Activated CD4-positive, alpha-beta T cell treated with anti-CD3 and anti-CD28 coated beads, Interleukin-2, amount 50 U/mL, for 24 hours (primary cell): ENCODE measurements around the gene KCNJ10.

Experiments
- DNase-seq, 2 donors: peaks; one replicate each; pipeline ENCODE4 v3.0.0-alpha.2; 2020; ENCODE audit warnings: low read depth in 1 of 2, low spot score in 1 of 2

Gene KCNJ10

DNA sequence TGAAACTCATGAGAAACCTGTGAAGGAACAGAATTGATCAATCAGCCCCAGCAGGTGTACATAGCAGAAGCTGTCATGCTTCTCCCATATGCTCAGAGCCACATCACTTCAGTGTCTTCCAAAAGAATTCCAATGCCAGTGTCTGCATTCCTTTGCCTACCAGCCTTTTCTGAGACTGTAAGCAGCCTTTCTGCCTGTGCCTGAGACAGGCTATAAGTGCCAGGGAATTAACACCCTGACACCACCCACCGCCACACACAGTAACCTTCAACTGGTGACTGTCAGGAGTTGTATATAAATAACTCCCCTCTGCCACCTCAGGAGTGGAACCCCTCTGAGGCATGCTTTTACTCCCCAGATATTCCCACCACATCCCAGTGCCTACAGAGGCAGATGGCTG, 77.8 kb downstream of the KCNJ10 start:
- DNase-seq: no peak

GRCh38 chr1:159991513-159991912, 78.4 kb downstream of the KCNJ10 start:
- DNase-seq: no peak

DNA sequence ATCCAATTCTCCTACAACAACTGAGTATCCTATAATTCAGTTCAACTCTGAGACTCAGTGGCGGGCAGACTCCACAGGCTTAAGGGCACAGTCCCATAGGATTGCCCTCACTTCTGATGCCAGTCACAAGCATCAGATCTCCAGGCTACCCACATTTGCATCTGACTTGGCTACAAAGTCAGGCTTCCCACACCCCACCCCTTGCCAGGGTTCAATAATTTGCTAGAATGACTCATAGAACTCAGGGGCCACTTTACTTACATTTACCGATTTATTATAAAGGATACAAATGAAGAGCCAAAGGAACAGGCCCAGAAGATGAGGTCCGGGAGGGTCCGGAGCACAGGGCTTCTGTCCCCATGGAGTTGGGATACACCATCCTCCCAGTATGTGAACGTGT, 80.0 kb downstream of the KCNJ10 start:
- DNase-seq: no peak

GRCh38 chr1:159989581-159989980, 80.4 kb downstream of the KCNJ10 start:
- DNase-seq: no peak

DNA sequence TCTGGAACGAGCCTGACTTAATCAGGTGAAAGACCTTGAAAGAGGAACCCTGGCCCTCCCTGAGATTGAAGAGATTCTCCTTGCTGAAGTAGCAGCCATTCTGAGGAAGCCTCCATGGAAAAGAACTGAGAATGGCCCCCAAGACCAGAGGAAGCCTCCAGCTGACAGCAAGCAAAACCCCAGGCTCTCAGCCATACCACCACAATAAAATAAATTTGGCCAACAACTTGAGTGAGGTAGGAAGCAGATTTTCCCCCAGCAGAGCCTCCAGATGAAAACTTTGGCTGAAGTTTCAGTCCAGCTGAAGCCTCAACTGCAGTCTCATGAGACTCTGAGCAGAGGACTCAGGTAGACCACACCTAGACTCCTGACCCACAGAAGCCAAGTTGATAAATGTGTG, 82.0 kb downstream of the KCNJ10 start:
- no peak for DNase-seq

GRCh38 chr1:159987186-159987585, 82.8 kb downstream of the KCNJ10 start:
- no peak for DNase-seq

DNA sequence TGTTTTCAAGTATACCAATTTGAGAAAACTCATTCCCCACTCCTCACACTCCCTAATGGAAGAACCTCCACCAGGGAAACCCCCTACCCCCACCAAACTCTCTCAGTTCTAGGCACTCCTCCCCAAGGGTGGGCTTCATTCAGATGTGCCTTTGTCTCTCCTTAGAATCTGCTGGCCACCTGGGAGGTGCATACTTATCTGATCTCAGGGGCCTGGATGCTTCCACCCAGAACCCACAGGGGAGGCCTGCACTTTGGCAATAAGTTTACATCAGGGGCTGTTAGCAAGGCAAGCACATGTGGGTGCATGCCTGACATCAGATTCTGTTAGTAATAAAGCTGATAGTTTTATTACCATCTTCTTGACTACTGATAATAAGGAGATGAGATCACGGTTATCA, 83.4 kb downstream of the KCNJ10 start:
- DNase-seq: no peak

GRCh38 chr1:159986093-159986492, 83.9 kb downstream of the KCNJ10 start:
- no peak for DNase-seq

GRCh38 chr1:159985473-159985872, 84.5 kb downstream of the KCNJ10 start:
- no peak for DNase-seq

- no peak for DNase-seq
Observed at GRCh38 chr1:159983681-159984080, 86.3 kb downstream of the KCNJ10 start.

DNA sequence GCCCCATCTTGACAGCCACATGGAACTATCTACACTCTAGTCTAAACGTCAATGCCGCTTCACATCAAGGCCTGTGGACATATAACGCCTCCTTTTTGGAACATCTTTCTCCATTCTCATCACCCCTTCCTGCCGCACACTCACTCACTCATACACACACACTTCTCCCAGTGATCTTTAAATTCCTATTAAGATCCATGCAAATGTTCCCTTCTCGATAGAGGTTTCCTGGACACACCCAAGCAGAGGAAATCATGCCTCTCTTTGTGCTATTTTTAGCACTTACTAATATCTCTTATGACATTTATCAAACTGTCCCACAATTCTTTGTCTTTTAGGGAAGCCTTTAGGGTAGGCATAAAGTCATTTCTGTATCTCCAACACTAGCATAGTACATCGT, 87.7 kb downstream of the KCNJ10 start:
- DNase-seq: no peak

DNA sequence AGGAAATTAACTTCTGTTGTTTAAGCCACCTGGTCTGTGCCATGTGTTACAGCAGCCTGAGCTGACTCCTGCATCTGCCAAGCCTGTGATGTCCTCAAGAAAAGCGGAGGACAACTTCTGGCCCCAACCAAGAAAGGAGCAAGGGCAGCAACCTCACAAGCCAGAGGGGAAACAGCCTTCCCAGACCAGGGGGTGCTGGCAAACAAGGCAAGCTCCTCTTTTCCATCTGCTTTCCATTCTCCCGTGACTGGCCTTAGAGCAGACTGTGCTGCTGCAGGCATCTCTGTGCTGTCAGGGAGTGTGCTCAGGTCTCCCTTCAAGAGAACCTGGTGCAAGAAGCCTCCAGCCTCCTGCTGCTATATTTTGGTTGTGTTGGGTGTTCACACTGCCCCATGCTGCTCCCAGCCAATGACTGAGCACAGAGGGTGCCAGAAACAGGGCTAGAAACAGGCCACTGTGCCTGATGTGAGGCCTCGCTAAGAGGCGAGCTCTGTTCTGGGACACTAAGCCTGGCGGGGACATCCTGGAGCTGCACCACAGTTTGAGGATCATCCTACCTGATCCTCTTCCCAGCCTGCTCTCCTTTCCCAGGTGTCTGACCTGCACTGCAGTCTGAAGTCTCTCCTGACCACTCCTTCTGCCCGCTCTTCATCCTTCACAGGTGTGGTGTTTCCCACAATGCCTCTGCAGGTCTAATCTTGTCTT, 88.5 kb downstream of the KCNJ10 start:
- DNase-seq: no peak

GRCh38 chr1:159980786-159981185, 89.2 kb downstream of the KCNJ10 start:
- DNase-seq: no peak

DNA sequence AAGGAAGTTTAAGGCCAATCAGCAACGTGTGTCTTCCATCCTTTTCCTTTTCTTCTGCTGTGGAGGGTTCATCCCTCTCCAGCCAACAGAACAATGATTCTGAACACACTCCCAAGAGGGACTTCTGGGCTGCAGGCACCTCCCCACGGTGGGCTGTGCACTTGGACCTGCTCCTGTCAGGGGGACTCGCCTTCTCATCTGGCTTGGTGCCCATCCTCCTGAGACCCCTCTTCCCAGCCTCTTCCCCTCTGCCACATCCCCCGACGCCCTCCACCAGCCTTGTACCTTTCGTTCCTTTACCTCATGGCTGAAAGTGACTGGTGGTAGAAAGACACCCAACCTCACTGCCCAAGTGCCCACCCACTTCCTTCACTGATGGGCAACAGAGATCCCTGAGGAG, 89.9 kb downstream of the KCNJ10 start:
- no peak for DNase-seq

DNA sequence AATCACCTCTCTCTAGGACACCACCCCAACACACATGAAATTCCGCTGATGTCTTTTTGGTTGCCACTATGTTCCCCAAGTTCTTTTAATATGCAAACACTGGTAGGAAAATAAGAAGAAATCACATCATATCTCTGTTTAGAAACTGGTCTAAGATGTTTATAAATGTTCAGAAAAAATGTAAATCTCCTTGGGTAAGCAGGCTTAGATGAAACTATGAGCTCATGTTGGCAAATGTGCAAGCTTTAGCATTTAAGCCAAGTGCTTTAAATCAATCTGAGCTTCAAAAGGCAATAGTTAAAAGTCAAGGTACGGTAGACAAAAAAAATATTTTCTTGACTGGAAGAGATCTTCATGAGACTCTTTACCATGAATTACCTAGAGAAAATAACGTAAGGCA, 90.7 kb downstream of the KCNJ10 start:
- no peak for DNase-seq

DNA sequence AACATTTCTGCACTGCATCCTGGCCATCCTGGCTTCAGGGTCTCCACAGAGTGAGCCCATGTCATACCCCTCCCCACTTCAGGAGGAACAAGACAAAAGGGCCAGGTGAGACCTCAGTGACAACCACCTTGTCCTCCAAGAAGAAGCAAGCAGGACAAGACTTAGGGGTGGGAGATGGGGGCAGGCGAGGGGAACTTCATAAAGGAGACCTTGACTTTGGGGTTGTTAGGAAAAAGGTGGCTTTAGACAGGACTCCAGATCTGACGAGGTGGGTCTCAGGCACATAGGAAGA, 91.9 kb downstream of the KCNJ10 start:
- no peak for DNase-seq

DNA sequence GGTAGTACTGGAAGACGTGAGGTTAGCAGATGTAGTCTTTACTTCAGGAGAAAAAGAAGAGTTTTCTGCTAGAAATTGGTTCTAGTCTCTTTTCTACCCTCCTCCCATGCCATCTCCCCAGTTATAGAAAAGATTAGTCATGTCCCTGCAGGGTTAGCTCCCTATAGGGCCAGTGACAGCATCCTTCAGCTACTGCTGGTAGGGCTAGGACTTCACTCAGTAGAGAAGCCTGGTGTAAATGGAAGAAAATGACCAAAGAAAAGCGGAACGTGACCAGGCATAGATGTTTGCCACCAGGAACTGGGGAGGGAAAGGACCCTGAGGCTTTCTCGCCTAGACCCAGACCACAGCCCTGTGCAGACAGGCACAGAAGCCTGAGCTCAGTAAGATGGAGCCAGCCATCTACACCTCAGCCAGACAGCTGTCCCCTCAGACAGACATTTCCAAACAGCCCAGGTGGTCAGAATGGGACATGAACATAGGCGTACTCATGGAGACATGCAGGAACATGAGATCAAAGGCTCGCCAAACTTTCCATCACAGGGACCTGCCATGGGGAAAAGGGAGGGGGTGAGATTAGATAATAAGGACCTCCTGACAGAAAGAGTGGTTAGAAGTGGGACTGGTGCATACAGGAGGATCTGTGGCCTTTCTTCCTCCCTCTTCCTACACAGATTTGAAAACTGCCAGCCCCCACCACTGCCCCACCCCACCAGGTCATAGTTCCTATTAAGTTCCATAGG, 92.4 kb downstream of the KCNJ10 start:
- no peak for DNase-seq

DNA sequence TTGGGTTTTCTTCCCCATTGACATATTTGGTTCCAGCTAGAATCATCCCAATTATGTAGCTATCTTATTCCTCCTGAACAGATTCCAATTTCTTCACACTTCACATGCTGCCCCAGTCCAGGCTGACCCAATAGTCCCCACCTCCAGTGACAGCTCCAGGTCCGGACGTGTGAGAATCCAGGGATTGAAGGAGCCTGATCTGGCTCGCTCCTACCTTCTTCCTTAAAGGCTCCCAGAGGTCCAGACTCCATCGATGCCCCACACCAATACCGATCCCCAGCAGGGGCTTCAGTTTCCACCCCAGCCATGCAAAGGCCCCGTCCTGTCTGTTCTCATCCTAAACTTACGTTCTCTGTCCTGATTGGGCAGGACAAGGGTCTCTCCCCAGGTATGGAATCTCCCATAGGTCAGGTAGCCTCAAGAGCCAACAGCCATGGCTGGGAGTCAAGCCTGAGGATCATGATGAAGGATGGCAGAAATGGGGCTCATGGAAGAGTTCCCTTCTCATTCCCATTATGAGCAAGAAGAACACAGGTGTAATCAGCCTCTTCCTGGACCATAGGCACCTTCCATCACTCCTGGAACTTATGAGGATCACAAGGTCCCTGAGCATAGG, 95.5 kb downstream of the KCNJ10 start:
- no peak for DNase-seq

DNA sequence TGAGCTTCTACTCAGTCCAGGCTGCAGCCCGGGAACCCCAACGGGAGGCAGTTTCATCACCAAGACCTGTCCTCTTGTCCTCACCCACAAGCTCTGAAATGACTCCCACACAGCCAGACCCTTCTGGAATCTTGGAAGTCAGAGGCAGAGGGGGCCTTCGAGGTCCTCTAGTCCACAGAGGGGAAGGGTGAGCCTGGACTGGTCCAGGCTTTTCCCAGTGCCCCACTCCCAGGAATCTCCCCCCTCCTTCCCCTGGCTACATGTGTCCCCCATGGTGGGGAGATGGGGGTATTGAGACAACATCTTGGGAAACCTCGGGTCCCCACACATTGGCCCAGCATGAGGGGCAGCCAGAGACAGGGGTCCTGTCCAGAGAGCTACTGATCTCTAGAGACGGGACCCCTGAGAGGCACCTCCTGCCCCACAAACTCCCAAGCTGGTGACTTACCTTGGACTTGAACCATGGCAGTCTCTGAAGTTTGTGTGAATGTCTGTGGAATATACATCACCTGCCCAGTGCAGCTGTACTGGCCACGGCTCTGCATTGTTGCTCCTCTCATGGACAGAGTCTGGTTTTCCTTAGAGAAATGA, 96.5 kb downstream of the KCNJ10 start:
- no peak for DNase-seq

- DNase-seq: no peak
Observed at GRCh38 chr1:159972443-159973205, 97.3 kb downstream of the KCNJ10 start.

GRCh38 chr1:159970932-159971342, 99.0 kb downstream of the KCNJ10 start:
- no peak for DNase-seq

DNA sequence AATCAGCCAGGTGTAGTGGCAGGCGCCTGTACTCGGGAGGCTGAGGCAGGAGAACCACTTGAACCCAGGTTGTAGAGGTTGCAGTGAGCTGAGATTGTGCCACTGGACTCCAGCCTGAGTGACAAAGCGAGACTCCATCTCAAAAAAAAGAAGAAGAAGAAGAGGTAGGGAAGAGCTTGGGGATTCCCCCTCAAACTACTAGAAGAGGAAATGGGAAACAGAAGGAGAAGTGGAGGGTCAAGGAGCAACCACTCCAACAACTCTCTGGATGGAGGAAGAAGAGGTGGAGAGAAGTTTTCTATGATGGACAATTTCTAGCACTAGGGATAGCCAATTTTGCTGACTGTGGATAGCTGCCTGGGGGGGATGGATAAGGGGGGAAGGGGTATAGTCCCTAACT, 101.1 kb downstream of the KCNJ10 start:
- DNase-seq: no peak
